CD4-positive, alpha-beta T cell treated with Interferon alpha-2 for 1 hour (primary cell): Measurements from ENCODE around the gene ADIPOR2.
"Not testable (repeated sequence)": the region's sequence is repeated elsewhere in the genome, so short reads cannot be mapped to it uniquely, and the experiment has no call there.

Source experiments
- DNase-seq, 2 donors: peaks; one replicate each; pipeline ENCODE4 v3.0.0-alpha.2; 2020 to 2022

Gene ADIPOR2

GRCh38 chr12:1666215-1666614, 24.7 kb upstream of the ADIPOR2 start:
- DNase-seq: no peak

- DNase-seq: no peak
Observed at GRCh38 chr12:1666685-1667162, 24.1 kb upstream of the ADIPOR2 start.

- peak in 1 of 2 donors; percentile 10 for DNase-seq
Observed at GRCh38 chr12:1668833-1669543, 21.9 kb upstream of the ADIPOR2 start.

GRCh38 chr12:1670358-1671268, 20.3 kb upstream of the ADIPOR2 start:
- no peak for DNase-seq

- no peak for DNase-seq
Observed at GRCh38 chr12:1676043-1676442, 14.8 kb upstream of the ADIPOR2 start.

GRCh38 chr12:1680804-1681492, 9.9 kb upstream of the ADIPOR2 start:
- DNase-seq: no peak

GRCh38 chr12:1681493-1681807, 9.4 kb upstream of the ADIPOR2 start:
- DNase-seq: no peak

GRCh38 chr12:1688086-1688710, 2.7 kb upstream of the ADIPOR2 start:
- no peak for DNase-seq

GRCh38 chr12:1691123-1692007, 495 bp downstream of the ADIPOR2 start:
- DNase-seq: peak; percentile 13 to 25

- DNase-seq: no peak
Observed at GRCh38 chr12:1692226-1692625, 1.4 kb downstream of the ADIPOR2 start.

- no peak for DNase-seq
Observed at GRCh38 chr12:1692895-1693610, 2.2 kb downstream of the ADIPOR2 start.

GRCh38 chr12:1695097-1695496, 4.2 kb downstream of the ADIPOR2 start:
- not testable (repeated sequence) for DNase-seq

- DNase-seq: no peak
Observed at GRCh38 chr12:1695886-1696670, 5.2 kb downstream of the ADIPOR2 start.

GRCh38 chr12:1696800-1697199, 5.9 kb downstream of the ADIPOR2 start:
- DNase-seq: no peak

GRCh38 chr12:1697271-1697670, 6.4 kb downstream of the ADIPOR2 start:
- DNase-seq: no peak

GRCh38 chr12:1698720-1699119, 7.8 kb downstream of the ADIPOR2 start:
- no peak for DNase-seq

- DNase-seq: no peak
Observed at GRCh38 chr12:1702713-1703112, 11.8 kb downstream of the ADIPOR2 start.

GRCh38 chr12:1703771-1704722, 13.2 kb downstream of the ADIPOR2 start:
- no peak for DNase-seq
